C4-2B (cell line): Measurements from ENCODE around the gene PLCB3.

Source experiments
- ZFX ChIP-seq: fragments of 450-650 bp; IDR thresholded peaks from 2 replicates; pipeline ENCODE4 v1.6.1; 2017
- TF ChIP-seq, protein P1 (sequence below): fragments of 450-650 bp; conservative IDR thresholded peaks from 2 replicates; pipeline ENCODE4 v1.5.1; 2017; ENCODE audit warnings: mild to moderate bottlenecking

DNA sequence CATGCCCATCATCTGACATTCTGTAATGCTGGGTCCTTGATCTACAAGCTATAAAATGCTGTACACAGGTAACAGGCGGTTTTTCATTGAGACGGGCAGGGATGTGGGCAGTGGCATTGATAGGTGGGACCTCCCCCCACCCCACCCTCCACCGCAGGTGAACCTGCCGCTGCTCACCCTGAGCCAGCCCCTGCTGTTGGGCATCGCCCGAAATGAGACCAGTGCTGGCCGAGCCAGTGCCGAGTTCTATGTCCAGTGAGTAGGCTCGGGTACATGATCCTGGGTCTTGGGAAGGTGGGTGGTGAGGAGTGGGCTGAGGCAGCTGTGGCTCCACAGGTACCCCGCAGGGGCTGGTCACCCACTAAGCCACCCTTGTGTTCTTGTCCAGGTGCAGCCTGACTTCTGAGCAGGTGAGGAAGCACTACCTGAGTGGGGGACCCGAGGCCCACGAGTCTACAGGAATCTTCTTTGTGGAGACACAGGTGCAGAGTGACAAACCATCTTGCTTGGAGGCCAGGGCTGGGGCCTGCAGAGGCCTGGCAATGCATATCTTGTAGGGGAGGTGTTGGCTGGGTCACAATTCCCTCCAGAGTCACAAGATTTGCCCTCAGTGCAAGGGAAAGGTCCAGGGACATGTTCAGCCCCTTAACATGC lies 22.1 kb upstream of the PLCB3 start:
- TF ChIP-seq, protein P1, sequence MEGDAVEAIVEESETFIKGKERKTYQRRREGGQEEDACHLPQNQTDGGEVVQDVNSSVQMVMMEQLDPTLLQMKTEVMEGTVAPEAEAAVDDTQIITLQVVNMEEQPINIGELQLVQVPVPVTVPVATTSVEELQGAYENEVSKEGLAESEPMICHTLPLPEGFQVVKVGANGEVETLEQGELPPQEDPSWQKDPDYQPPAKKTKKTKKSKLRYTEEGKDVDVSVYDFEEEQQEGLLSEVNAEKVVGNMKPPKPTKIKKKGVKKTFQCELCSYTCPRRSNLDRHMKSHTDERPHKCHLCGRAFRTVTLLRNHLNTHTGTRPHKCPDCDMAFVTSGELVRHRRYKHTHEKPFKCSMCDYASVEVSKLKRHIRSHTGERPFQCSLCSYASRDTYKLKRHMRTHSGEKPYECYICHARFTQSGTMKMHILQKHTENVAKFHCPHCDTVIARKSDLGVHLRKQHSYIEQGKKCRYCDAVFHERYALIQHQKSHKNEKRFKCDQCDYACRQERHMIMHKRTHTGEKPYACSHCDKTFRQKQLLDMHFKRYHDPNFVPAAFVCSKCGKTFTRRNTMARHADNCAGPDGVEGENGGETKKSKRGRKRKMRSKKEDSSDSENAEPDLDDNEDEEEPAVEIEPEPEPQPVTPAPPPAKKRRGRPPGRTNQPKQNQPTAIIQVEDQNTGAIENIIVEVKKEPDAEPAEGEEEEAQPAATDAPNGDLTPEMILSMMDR: no peak
- no peak for TF ChIP-seq ZFX
